Amygdala (tissue), 56 donors: ENCODE results near the gene GSG1L.

Source experiments
- DNase-seq, 56 donors: peaks; one replicate each; lab custom pipeline; 2025; lab: John Stamatoyannopoulos, UW

The GSG1L gene

GRCh38 chr16:27868180-27868579 is 195.3 kb downstream of the GSG1L start:
- DNase-seq: no peak

- peak in 49 of 56 donors; percentile 1 to 79 (median 32) for DNase-seq
Observed at GRCh38 chr16:27867122-27868110, 196.1 kb downstream of the GSG1L start.

GRCh38 chr16:27863377-27863776 is 200.1 kb downstream of the GSG1L start:
- no peak for DNase-seq

GRCh38 chr16:27862953-27863352 is 200.6 kb downstream of the GSG1L start:
- no peak for DNase-seq

DNA sequence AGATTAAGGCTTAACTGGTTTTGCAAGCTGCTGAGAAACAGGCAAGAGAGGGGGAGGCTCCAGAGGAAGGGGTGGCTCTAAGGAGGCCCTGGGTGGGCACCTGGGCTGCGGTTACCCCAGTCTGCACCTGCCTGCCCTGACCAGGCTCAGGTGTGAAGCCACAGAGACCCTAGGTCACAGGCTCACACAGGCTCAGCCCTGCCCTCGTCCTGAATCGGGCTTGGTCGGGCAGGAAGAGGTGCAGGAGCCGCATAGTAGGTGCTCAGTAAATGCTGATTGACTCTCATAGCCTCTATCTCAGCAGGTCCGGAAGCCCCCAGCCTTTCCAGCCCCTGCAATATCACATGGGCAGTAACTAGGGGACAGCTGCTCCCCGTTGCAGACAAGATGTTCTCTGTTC is 203.4 kb downstream of the GSG1L start:
- DNase-seq: no peak

DNA sequence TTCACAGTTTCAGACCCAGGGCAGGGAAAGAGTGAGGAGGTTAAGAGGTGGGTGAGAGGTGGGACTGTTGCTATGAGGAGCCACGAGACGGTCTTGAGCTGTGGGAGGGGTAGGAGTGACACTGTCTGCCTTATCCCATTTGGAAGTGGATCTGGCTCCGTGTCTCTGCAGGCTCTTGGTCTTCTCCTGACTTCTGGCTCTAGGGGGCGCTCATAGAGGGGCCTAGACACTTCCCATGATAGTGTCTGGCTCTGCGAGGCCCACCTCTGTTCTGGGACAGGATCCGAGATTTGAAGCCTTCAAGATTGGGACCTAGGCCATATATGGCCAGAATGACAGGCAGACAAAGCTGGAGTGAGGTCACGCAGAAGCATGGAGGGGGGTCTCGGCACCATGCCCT is 204.5 kb downstream of the GSG1L start:
- DNase-seq: no peak

DNA sequence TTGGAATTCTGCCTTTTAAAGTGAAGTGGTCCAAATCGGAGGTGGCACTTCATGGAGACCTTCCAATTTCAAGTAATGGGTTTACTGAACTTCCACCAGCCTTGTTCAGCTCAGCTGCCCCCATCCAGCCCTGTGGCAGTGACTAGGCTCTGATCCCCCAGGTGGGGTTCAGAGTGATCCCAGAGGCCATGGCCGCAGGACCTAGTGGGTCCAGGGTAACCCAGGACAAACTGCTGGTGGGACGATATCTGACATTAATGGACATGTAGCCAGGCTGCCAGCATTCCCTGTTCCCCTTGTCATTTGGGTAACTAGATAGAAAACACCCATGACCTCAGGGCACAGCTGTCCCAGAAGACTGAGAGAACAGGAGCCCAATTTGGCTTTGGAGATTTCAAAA is 209.9 kb downstream of the GSG1L start:
- DNase-seq: no peak

DNA sequence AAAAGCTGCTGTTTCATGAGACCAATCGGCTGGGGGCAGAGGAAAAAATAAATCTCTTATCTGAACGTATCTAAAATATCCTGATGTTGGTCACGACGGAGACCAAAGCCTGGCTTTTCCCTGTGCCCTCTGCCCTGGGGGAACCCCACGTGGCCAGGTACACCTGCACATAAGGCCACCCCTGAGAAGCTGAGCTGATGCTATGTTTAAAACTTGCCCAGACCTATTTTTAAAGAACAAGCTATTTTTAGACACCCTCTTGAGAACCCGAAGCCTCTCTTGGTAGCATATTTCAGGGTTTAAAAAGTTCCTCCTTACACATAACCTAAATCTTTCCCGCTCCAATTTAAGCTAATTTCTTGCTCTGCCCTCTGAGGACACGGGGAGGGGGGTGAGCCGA is 210.4 kb downstream of the GSG1L start:
- peak in 1 of 56 donors; percentile 18 for DNase-seq

DNA sequence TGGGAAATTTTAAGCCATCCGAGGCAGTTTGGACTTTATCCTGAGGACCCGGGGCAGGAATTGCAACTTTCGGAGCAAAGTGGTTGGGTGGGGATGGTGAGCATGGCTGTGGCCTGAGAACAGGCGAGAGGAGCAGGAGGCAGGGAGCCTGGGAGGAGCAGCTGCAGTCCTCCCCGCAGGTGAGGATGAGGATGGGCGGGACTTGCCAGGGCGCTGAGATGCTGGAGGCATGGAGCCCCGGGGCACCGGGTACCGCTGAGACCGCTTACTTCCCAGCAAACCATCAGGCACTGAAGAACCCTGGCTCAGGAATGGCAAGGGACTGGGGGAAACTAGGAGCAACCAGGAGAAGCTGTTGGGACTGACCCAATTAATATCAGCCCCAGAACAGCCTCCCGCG is 210.8 kb downstream of the GSG1L start:
- DNase-seq: no peak

- DNase-seq: no peak
Observed at GRCh38 chr16:27852116-27852515, 211.4 kb downstream of the GSG1L start.

- DNase-seq: no peak
Observed at GRCh38 chr16:27851586-27851985, 211.9 kb downstream of the GSG1L start.

GRCh38 chr16:27849621-27850020 is 213.9 kb downstream of the GSG1L start:
- DNase-seq: no peak

- no peak for DNase-seq
Observed at GRCh38 chr16:27847030-27847550, 216.4 kb downstream of the GSG1L start.

DNA sequence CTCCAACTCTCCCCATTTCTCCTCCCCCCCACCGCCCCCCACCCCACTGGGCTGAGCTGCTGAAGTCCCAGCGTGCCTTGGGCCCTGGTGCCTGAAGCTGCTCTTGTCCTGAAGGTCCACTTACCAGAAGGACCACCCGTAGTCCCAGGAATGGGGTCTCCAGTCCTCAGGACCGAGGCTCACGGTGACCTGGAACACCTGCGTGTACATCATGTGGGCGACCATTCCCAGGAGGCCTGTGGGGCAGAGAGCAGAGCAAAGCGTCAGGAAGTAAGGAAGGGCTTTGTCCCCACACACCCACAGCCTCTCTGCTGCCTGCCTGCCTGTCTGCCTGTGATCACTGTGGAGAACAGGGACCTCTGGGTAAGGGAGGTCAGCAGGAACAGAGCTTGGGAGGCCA is 218.7 kb downstream of the GSG1L start:
- DNase-seq: no peak

DNA sequence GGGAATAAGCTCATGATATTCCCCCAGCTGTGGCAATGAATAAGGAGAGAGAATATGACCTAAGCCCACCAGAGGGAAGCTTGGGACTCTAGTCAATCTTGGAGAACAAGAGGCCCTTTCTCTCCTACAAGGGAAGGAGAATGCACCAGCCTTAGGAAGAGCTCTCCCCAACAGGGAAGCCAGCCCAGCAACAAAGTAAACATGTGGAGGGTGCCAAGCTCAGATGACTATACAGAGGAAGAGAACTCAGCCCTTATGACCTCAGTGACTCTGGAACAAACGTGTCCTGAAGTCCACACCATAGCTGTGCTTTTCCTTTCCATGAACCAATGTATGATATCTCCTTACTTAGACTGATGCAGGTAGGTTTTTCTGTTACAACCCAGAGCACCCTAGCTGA is 219.7 kb downstream of the GSG1L start:
- DNase-seq: no peak

DNA sequence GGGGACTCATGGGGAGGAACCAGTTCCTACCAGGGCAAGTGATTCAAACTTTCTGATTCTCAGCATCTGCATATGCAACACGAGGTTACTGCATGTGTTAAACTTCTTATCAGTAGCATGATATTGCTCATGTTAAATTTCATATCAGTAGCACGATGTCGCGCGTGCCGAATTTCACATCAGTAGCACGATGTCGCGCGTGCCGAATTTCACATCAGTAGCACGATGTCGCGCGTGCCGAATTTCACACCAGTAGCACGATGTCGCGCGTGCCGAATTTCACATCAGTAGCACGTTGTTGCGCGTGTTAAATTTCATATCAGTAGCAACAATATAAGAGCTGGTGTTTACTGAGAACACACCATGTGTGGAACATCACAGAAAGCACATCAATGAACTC is 221.6 kb downstream of the GSG1L start:
- DNase-seq: no peak

- DNase-seq: no peak
Observed at GRCh38 chr16:27841061-27841801, 222.3 kb downstream of the GSG1L start.

- DNase-seq: no peak
Observed at GRCh38 chr16:27840311-27841060, 223.0 kb downstream of the GSG1L start.

- DNase-seq: no peak
Observed at GRCh38 chr16:27839419-27839818, 224.1 kb downstream of the GSG1L start.

DNA sequence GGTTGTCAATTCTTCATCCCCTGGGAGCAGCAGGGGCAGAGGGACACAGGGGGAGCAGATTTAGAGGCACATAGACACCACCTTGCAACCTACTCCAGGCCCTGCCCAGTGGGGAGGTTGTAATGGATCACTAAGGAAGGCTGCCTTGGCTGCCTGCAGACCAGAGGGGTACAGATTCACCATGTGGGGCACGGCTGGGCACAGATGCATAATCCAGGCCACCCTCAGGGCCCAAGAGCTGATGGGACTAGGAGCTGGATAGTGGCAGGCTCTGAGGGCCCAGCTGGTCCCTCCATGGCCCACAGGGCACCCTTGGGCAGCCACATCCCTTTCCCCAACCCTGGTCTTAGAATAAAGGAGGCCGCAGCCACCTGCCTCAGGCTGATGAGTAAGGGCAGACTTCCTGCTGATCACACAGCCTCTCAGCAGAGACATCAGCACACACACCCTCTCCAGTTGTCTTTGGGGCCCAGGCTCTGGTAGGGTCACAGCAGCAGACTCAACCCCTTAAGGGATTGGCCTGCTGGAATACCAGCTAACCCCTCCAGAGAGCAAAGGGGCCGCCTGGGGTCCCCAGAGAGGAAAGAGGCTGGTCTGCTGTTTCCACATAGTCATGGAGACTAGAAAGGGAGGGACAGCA is 224.9 kb downstream of the GSG1L start:
- no peak for DNase-seq
